ENCODE results near the gene THEMIS.

Gene THEMIS

GRCh38 chr6:127710668-127711067, 190.2 kb downstream of the THEMIS start:
- Histone ChIP-seq H3K36me3 (ENCODE audit: insufficient read depth, low read length) (no peaks in the 10 kb centered on the region), H3K9ac (ENCODE audit: low read length) (no peak overlapping the region), H3K27me3 (ENCODE audit: insufficient read depth, low read length) (no peaks in the 10 kb centered on the region), H3K4me2 (ENCODE audit: low read length) (no peak overlapping the region), H3K79me2 (ENCODE audit: insufficient read depth, low read length) (no peaks in the 10 kb centered on the region), H3K4me3 (ENCODE audit: low read depth, low read length, poor library complexity, severe bottlenecking) (no peak overlapping the region), H3F3A (ENCODE audit: insufficient read depth, low read length) (no peaks in the 10 kb centered on the region), H3K27ac (ENCODE audit: low read depth, low read length, poor library complexity, severe bottlenecking) (no peak overlapping the region), H2AFZ (ENCODE audit: low read length) (no peak overlapping the region), H3K9me2 (ENCODE audit: low read depth, low read length) (no peaks in the 10 kb centered on the region), H3K9me3 (ENCODE audit: low read length) (no peaks in the 10 kb centered on the region), H3K4me1 (ENCODE audit: insufficient read depth, low read length, severe bottlenecking) (no peaks in the 10 kb centered on the region), H4K20me1 (ENCODE audit: insufficient read depth, low read length) (no peaks in the 10 kb centered on the region)
- TF ChIP-seq CTCF (IDR thresholded peaks at IDR 0.05; ENCODE audit: low read length) (no peak), EZH2 (IDR thresholded peaks at IDR 0.05; ENCODE audit: borderline replicate concordance, low read length) (no peak)

- H3K4me1 ChIP-seq (ENCODE audit: insufficient read depth, low read length, severe bottlenecking), result no peaks in the 10 kb centered on the region
- no peak overlapping the region for H3K27ac ChIP-seq (ENCODE audit: low read depth, low read length, poor library complexity, severe bottlenecking)
- no peak overlapping the region for H3K9ac ChIP-seq (ENCODE audit: low read length)
- no peaks in the 10 kb centered on the region for H3K9me2 ChIP-seq (ENCODE audit: low read depth, low read length)
- TF ChIP-seq EZH2 (IDR thresholded peaks at IDR 0.05; ENCODE audit: borderline replicate concordance, low read length) (no peak), CTCF (IDR thresholded peaks at IDR 0.05; ENCODE audit: low read length) (no peak)
- no peaks in the 10 kb centered on the region for H3K27me3 ChIP-seq (ENCODE audit: insufficient read depth, low read length)
- H3K4me2 ChIP-seq (ENCODE audit: low read length), result no peak overlapping the region
- no peaks in the 10 kb centered on the region for H3K36me3 ChIP-seq (ENCODE audit: insufficient read depth, low read length)
- H2AFZ ChIP-seq (ENCODE audit: low read length), result no peak overlapping the region
- no peaks in the 10 kb centered on the region for H3F3A ChIP-seq (ENCODE audit: insufficient read depth, low read length)
- no peaks in the 10 kb centered on the region for H3K9me3 ChIP-seq (ENCODE audit: low read length)
- H3K4me3 ChIP-seq (ENCODE audit: low read depth, low read length, poor library complexity, severe bottlenecking), result no peak overlapping the region
- H4K20me1 ChIP-seq (ENCODE audit: insufficient read depth, low read length), result no peaks in the 10 kb centered on the region
- H3K79me2 ChIP-seq (ENCODE audit: insufficient read depth, low read length), result no peaks in the 10 kb centered on the region
These were observed 194.6 kb downstream of the THEMIS start for GRCh38 chr6:127706216-127706615.

- Histone ChIP-seq H3K9me2 (ENCODE audit: low read depth, low read length) (no peaks in the 10 kb centered on the region), H3K9ac (ENCODE audit: low read length) (no peak overlapping the region), H2AFZ (ENCODE audit: low read length) (no peak overlapping the region), H4K20me1 (ENCODE audit: insufficient read depth, low read length) (no peaks in the 10 kb centered on the region), H3K27ac (ENCODE audit: low read depth, low read length, poor library complexity, severe bottlenecking) (no peak overlapping the region), H3K27me3 (ENCODE audit: insufficient read depth, low read length) (no peaks in the 10 kb centered on the region), H3K4me2 (ENCODE audit: low read length) (no peak overlapping the region), H3K4me1 (ENCODE audit: insufficient read depth, low read length, severe bottlenecking) (no peaks in the 10 kb centered on the region), H3K4me3 (ENCODE audit: low read depth, low read length, poor library complexity, severe bottlenecking) (no peak overlapping the region), H3F3A (ENCODE audit: insufficient read depth, low read length) (no peaks in the 10 kb centered on the region), H3K9me3 (ENCODE audit: low read length) (no peaks in the 10 kb centered on the region), H3K36me3 (ENCODE audit: insufficient read depth, low read length) (no peaks in the 10 kb centered on the region), H3K79me2 (ENCODE audit: insufficient read depth, low read length) (no peaks in the 10 kb centered on the region)
- TF ChIP-seq CTCF (IDR thresholded peaks at IDR 0.05; ENCODE audit: low read length) (no peak), EZH2 (IDR thresholded peaks at IDR 0.05; ENCODE audit: borderline replicate concordance, low read length) (no peak)
These were observed 205.8 kb downstream of the THEMIS start for GRCh38 chr6:127695108-127695507.

All from OCI-LY1 (cell line).